Testis (tissue), 3 donors: ENCODE data around the gene ACBD4. TPM values are rescaled to one million over a fixed set of nuclear protein-coding genes. Genes with fewer than 3 reads are reported as not detected.

Experiments used
- DNase-seq: peaks from one replicate; pipeline ENCODE4 v3.0.0-alpha.2; 2019
- H3K27ac ChIP-seq, 2 donors: fragments of 200-600 bp; sonication (generic); one replicate each; pipeline ENCODE4 v1.5.1; 2019
- H3K27me3 ChIP-seq: fragments of 200-600 bp; sonication (generic); one replicate; pipeline ENCODE4 v1.5.1; 2019
- H3K36me3 ChIP-seq: fragments of 200-600 bp; sonication (generic); one replicate; pipeline ENCODE4 v1.5.1; 2017; ENCODE audit warnings: low read depth; ENCODE audit errors: missing control alignments
- H3K4me1 ChIP-seq: fragments of 200-600 bp; sonication (generic); one replicate; pipeline ENCODE4 v1.5.1; 2019
- H3K4me3 ChIP-seq, 2 donors: fragments of 200-600 bp; sonication (generic); one replicate each; pipeline ENCODE4 v1.5.1; 2017 to 2019
- H3K9me3 ChIP-seq: fragments of 200-600 bp; sonication (generic); one replicate; pipeline ENCODE4 v1.5.1; 2017
- CTCF ChIP-seq, 3 experiments: fragments of 450-650 bp in 2 of 3; fragments of 200-600 bp in 1 of 3; sonication (generic) in 1 of 3; IDR thresholded peaks; one replicate each; pipeline ENCODE4 v1.5.1; 2016 to 2019; ENCODE audit warnings: antibody characterized with exemption in 3 of 3, mild to moderate bottlenecking in 2 of 3, moderate library complexity in 1 of 3
- POLR2A ChIP-seq: fragments of 450-650 bp; IDR thresholded peaks from one replicate; pipeline ENCODE4 v1.6.1; 2017; ENCODE audit warnings: antibody characterized with exemption, mild to moderate bottlenecking, moderate library complexity
- WGBS, 2 donors: methylation state at CpG; one replicate each; pipeline ENCODE4 v1.1.5; 2018; 5-methylcytosine and 5-hydroxymethylcytosine counted together
- intact Hi-C: fragments of 100-400 bp; cut with DNase I; formaldehyde crosslinking; loops from one replicate; pipeline ENCODE4 v1.15.1; 2023; ENCODE audit warnings: low total_unique reads
- polyA plus RNA-seq: library from polyadenylated mRNA; stranded (reverse); fragments of 350-450 nt; fragmentation: Illumina TruSeq; extraction: RNeasy Lipid Tissue Mini Kit (QIAGEN cat#74804); gene quantifications from one replicate; pipeline ENCODE4 v1.2.3, GENCODE V29; 2014; ENCODE audit warnings: low read depth, low replicate concordance; ENCODE audit not compliant: insufficient read depth
- total RNA-seq, 2 donors: library from RNA; depleted of rRNA; stranded (reverse); fragments of >200 nt; gene quantifications; one replicate each; pipeline ENCODE4 v1.2.3, GENCODE V29; 2016

Gene ACBD4
- total and polyA plus RNA-seq, 3 donors from 2014 or later, result 7.5 to 9.1 (median 8.3) TPM

DNA sequence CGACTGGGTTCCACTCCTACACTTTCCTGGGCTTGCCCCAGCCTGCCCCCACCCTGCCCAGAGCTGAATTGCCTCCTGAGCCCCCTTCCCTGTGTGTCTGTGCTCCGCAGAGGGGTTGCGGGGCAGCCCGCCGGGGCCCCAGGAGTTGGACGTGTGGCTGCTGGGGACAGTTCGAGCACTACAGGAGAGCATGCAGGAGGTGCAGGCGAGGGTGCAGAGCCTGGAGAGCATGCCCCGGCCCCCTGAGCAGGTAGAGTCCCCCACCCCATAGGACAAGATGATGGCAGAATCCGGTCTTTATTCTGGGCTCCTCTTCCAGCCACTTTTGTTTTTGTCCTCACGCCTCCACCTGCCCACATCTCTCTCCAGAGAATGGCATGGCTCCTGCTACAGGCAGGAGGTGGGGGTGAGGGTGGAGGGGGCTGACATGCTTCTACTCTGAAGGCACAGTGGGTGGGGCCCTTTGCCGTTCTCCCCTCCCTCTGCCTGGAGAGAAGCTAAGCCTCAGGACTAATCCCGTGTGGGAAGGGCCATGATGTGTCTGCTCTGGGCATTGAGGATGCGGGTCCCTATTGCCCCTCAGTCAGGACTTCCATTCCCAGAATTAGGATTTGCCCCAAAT is 3.5 kb downstream of the ACBD4 start:
- Histone ChIP-seq H3K9me3 (no peaks in the 10 kb centered on the region), H3K4me3 (no peak overlapping the region), H3K36me3 (no peaks in the 10 kb centered on the region), H3K27me3 (no peaks in the 10 kb centered on the region), H3K27ac (no peak overlapping the region), H3K4me1 (peaks cover 15% of the 10 kb centered on the region)
- no peak for TF ChIP-seq POLR2A
- no peak for TF ChIP-seq CTCF (IDR thresholded peaks at IDR 0.05)
- 84 to 88% methylated on average over 14 of the region's 14 CpGs for WGBS, 2 donors
- no peak for DNase-seq
- intact Hi-C loops, result no loop called here

GRCh38 chr17:45139533-45139920 is 4.0 kb downstream of the ACBD4 start:
- H3K9me3 ChIP-seq, result no peaks in the 10 kb centered on the region
- intact Hi-C loops, result no loop called here
- H3K4me3 ChIP-seq, result no peak overlapping the region
- no peak for TF ChIP-seq CTCF (IDR thresholded peaks at IDR 0.05)
- no peak for TF ChIP-seq POLR2A
- DNase-seq, result no peak
- WGBS, 2 donors, result 86 to 89% methylated on average over 4 of the region's 4 CpGs
- no peaks in the 10 kb centered on the region for H3K27me3 ChIP-seq
- peaks cover 15% of the 10 kb centered on the region for H3K4me1 ChIP-seq
- no peaks in the 10 kb centered on the region for H3K36me3 ChIP-seq
- H3K27ac ChIP-seq, result no peak overlapping the region

DNA sequence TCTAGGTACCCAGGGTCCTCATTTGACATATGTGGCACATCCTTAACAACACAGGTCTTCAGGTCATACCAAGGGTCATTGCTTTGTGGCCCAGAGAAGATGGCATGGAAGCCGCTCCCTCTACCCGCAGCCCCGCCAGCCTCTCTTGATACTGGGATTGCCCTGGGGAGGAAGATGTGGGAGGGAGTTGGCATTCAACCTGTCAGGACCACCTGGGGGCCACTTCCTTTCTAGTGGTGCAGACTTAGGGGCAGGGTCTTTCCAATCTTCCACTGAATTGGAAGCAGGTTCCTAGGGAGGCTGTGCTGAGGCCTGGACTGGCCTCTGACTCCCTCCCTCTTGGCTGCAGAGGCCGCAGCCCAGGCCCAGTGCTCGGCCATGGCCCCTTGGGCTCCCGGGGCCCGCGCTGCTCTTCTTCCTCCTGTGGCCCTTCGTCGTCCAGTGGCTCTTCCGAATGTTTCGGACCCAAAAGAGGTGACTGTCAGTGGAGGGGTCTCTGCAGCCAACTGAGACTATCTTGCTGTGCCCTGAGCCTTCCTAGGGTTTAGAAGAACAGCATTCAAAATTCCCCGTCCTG is 7.7 kb downstream of the ACBD4 start:
- no peaks in the 10 kb centered on the region for H3K27me3 ChIP-seq
- no peak for DNase-seq
- H3K4me3 ChIP-seq, result peak overlapping the region in 1 of 2 donors; percentile 55
- peaks cover 23% of the 10 kb centered on the region for H3K4me1 ChIP-seq
- H3K9me3 ChIP-seq, result no peaks in the 10 kb centered on the region
- peak overlapping the region; percentile 93 to 98 for H3K27ac ChIP-seq
- 53 to 64% methylated on average over 10 to 13 of the region's 13 CpGs for WGBS, 2 donors
- TF ChIP-seq POLR2A (no peak), CTCF (IDR thresholded peaks at IDR 0.05) (no peak)
- intact Hi-C loops, result no loop called here
- H3K36me3 ChIP-seq, result no peaks in the 10 kb centered on the region

DNA sequence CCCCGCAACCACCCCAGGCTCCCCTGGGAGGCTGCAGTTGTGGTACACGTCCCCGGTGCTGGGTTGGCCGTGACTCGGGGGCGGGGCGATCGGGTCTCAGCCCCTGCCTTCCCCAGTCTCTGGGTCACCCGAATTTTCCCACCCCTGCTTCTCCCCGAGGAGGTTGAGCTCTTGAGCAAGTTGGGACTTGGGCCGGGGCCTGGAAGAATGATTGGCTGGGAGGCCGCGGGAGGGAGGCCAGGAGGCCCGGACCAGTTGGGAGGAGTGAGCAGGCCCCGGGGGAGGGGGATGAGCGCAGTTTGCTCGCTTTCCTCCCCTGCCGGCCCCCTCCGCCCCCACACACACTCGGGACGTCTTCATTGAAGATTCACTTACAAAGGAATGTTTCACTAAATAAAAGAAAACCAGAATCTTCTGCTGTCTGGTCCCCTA is 8.3 kb downstream of the ACBD4 start:
- Histone ChIP-seq H3K4me3 (peak overlapping the region; percentile 47 to 55), H3K9me3 (no peaks in the 10 kb centered on the region), H3K27ac (peak overlapping the region; percentile 93 to 98), H3K36me3 (no peaks in the 10 kb centered on the region), H3K27me3 (no peaks in the 10 kb centered on the region), H3K4me1 (peaks cover 23% of the 10 kb centered on the region)
- intact Hi-C loops, result no loop called here
- no peak for TF ChIP-seq CTCF (IDR thresholded peaks at IDR 0.05)
- no peak for TF ChIP-seq POLR2A
- DNase-seq, result peak; percentile 90
- 0 to 14% methylated on average over 12 to 20 of the region's 21 CpGs for WGBS, 2 donors
